Renal cortex interstitium (tissue), 11 donors: Measurements from ENCODE around the gene RBM41. TPM values are rescaled to one million over a fixed set of nuclear protein-coding genes. Genes with fewer than 3 reads are reported as not detected.
"Not testable (repeated sequence)": the region's sequence is repeated elsewhere in the genome, so short reads cannot be mapped to it uniquely, and the experiment has no call there.

Source experiments
- DNase-seq, 11 donors: peaks; one replicate each; pipeline ENCODE4 v3.0.0-alpha.2; 2013; ENCODE audit warnings: low read depth in 9 of 11, low spot score in 4 of 11; ENCODE audit errors: extremely low read depth in 1 of 11
- polyA plus RNA-seq, 3 donors: library from polyadenylated mRNA; unstranded; fragments of 120-200 nt; gene quantifications; one replicate each; pipeline ENCODE4 v1.2.1, GENCODE V29; 2013; ENCODE audit not compliant: insufficient read length in 3 of 3

Gene RBM41
- polyA plus RNA-seq, 3 donors, result 19.6 to 28.5 (median 24.1) TPM

DNA sequence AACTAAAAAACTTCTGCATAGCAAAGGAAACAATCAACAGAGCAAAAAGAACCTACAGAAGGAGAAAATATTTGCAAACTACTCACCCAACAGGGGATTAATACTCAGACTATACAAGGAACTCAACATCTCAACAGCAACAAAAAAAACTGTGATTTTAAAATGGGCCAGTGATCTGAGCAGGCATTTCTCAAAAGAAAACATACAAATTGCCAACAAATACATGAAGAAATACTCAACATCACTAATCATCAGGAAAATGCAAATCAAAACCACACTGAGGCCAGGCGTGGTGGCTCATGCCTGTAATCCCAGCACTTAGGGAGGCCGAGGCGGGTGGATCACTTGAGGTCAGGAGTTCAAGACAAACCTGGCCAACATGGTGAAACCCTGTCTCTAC lies 60.9 kb downstream of the RBM41 start:
- not testable (repeated sequence) for DNase-seq

DNA sequence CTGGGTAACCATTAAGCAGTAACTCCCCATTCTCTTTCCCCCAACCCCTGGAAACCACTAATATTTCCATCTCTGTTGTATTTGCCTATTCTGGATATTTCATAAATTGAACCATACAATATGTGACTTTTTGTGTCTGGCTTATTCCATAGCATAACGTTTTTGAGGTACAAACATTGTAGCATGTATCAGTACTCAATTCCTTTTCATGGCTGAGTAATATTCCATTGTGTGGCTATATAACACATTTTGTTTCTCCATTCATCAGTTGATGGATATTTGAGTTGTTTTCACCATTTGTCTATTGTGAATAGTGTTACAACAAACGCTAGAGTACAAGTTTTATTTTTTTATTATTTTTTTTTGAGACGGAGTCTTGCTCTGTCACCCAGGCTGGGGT lies 63.6 kb downstream of the RBM41 start:
- DNase-seq, result no peak

DNA sequence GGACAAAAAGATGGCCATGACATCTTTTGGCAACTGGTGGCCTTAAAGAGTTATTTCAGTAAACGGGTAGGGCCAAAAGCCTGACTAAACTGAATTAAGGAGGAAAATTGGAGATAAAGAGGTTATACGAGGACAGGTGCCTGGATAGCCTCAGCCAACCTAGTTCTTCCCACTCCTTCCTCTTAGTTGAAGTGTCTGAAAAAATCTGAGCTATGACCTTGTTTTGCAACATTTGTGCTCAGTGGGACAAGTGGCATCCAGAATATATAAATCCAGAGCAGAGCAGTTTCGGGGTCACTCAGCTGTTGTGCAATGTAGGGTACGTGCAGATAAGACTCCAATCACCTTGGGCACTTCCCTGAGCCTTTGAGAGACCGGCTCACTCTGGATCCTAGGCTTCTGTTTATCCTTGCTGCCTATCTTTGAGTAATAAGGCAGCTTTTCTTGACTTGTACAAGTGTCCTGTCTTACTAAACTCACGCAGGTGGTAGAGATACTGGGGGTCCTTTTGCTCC lies 68.4 kb downstream of the RBM41 start:
- no peak for DNase-seq

DNA sequence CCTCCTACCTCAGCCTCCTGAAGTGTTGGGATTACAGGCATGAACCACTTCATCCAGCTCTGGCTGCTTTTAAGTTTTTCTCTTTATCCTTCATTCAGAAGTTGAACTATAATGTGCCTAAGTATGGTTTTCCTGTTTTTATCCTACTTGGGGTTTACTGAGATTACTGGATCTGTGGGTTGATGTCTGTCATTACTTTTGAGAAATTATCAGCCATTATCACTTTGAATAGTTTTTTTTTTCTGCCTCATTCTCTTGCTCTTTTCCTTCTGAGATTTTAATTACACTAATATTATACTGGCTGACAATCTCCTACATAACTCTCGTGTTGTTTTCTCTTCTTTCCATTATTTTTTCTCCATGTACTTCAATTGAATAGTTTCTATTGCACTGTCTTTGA lies 71.0 kb downstream of the RBM41 start:
- DNase-seq, result no peak

DNA sequence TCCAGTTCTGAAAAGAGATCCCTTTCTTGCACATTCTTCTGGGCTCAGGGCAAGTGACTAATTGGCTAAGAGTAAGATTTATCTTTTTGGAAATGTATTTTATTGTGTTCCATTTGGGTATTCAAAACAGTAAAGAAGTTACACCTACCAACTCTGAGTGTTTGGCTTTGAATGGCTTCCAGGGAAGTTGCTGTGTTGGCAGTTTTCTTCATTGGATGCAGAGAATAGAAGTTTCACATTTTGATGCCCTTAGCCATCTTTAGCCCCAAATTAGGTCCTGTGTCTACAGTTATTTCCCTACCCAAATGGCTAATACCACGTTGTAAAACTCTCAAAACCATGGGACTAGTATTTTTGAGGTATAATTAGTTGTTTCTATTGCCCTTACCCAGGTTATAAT lies 88.9 kb downstream of the RBM41 start:
- DNase-seq, result no peak

DNA sequence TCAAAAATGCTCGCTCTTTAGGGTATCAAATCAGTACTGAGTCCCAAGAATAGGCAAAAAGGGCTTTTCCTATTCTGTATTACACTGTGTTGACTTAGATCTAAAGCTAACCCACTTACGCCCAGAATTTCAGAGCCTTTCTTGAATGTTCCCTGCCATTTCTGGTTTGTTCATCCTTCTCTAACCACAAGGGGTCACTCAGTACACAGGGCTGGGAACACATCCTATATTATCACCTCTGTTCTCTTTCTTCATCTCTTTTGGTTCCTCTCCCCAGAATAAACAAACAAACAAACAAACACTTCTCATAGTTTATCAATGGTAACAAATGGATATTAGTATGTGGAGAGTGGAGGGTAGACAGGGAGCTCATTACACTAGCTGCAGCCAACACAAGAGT lies 93.1 kb downstream of the RBM41 start:
- peak in 6 of 11 donors; percentile 2 to 18 (median 6) for DNase-seq

DNA sequence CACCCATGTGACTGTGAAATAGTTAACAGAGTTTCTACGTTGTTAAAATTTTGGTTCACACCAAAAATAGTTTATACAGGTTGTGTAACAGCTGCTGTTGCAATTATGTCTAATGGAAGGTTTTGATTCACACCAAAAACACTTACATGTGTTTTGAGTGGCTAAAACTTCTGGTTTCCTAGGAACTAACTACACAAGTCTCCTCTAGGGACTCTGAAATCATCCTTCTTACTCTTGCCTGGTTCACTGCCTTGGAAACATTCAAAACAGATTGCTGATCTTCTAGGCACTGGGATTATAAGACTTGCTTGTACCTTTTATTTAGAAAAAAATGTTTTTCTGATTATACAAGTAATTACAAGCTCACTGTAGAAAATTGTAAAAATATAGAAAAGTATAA lies 103.7 kb downstream of the RBM41 start:
- no peak for DNase-seq

Other genes with a start within 250 kb of the RBM41 start
- 1 to 10 TPM; 2.4 to 3.0 (median 2.5) TPM for gene RIPPLY1, start 215.5 kb downstream of the RBM41 start, polyA plus RNA-seq
- gene CLDN2, start 198.4 kb downstream of the RBM41 start, polyA plus RNA-seq, result 10 to 100 TPM; 70.1 to 78.3 (median 70.4) TPM
- 10 to 100 TPM; 18.6 to 21.1 (median 20.1) TPM for gene MORC4, start 118.6 kb downstream of the RBM41 start, polyA plus RNA-seq
- gene NUP62CL, start 87.6 kb upstream of the RBM41 start, polyA plus RNA-seq, result 10 to 100 TPM in 2 of 3 donors, 1 to 10 TPM in 1; 9.1 to 13.7 (median 10.8) TPM
- under 1 TPM; 0.06 to 0.25 (median 0.15) TPM for gene DNAAF6, start 87.8 kb upstream of the RBM41 start, polyA plus RNA-seq